PC-3 (cell line): Measurements from ENCODE around the gene FMNL2.

Source experiments
- EZH2 ChIP-seq: fragments of 300-600 bp; sonication (generic); IDR thresholded peaks from one replicate; pipeline ENCODE4 v1.6.1; 2017; ENCODE audit warnings: antibody characterized with exemption, mild to moderate bottlenecking, low read length; ENCODE audit not compliant: unreplicated experiment
- TF ChIP-seq, protein P1 (sequence below): fragments of 300-600 bp; sonication (generic); conservative IDR thresholded peaks from 2 replicates; pipeline ENCODE4 v1.5.1; 2017; ENCODE audit warnings: antibody characterized with exemption, low read depth, mild to moderate bottlenecking, low read length

DNA sequence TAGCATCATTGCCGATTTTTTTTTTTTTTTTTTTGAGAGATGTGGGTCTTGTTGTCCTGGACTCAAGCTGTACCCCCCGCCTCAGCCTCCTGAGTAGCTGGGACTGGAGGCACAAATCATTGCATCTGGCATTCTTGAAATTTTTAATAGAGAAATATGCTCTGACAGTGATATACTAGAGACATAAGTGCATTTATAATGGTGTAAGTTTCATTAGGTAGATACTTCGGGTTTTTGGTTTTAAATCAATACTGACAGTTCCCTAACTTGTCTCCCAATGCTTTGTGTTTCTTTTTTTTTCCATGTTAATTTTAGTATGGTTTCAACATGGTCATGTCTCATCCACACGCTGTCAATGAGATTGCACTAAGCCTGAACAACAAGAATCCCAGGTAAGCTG lies 243.6 kb downstream of the FMNL2 start:
- TF ChIP-seq, protein P1, sequence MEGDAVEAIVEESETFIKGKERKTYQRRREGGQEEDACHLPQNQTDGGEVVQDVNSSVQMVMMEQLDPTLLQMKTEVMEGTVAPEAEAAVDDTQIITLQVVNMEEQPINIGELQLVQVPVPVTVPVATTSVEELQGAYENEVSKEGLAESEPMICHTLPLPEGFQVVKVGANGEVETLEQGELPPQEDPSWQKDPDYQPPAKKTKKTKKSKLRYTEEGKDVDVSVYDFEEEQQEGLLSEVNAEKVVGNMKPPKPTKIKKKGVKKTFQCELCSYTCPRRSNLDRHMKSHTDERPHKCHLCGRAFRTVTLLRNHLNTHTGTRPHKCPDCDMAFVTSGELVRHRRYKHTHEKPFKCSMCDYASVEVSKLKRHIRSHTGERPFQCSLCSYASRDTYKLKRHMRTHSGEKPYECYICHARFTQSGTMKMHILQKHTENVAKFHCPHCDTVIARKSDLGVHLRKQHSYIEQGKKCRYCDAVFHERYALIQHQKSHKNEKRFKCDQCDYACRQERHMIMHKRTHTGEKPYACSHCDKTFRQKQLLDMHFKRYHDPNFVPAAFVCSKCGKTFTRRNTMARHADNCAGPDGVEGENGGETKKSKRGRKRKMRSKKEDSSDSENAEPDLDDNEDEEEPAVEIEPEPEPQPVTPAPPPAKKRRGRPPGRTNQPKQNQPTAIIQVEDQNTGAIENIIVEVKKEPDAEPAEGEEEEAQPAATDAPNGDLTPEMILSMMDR, result no peak
- TF ChIP-seq EZH2, result no peak
